T-helper 22 cell (primary cell): ENCODE data around the gene EFHC1.

Experiments used
- DNase-seq: peaks from one replicate; pipeline ENCODE4 v3.0.0-alpha.2; 2020; ENCODE audit warnings: low read depth

Gene EFHC1

DNA sequence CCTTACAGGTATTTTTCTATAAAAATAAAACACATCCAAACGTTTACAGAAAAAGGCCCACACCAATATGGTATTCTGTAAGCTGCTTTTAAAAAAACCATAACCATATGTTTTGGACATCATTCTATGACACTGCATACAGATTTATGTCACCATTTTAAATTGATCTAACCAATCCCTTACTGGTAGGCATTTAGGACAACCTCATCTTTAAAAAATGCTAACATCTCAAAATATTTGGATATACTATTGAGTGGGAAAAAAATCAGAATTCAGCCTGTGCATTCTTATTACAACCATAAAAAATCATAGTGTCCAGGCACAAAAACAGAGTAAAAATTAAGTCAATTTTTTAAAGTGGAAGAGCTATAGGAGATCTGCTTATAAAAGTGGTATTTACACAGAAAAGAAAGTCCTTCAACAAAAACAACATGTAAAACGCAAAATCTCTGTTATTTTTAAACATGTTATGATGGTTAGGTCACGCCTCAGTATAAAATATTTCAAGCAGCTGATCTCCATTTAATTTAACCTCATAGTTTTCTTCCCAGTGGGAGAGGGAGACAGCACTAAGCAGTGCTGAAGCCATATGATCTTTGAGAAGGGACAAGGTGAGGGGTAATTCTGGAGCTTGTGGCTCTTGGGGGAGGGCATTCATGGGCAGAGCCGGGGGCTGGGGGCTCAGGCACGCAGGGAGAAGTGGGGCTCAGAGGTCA, 135.5 kb downstream of the EFHC1 start:
- no peak for DNase-seq

DNA sequence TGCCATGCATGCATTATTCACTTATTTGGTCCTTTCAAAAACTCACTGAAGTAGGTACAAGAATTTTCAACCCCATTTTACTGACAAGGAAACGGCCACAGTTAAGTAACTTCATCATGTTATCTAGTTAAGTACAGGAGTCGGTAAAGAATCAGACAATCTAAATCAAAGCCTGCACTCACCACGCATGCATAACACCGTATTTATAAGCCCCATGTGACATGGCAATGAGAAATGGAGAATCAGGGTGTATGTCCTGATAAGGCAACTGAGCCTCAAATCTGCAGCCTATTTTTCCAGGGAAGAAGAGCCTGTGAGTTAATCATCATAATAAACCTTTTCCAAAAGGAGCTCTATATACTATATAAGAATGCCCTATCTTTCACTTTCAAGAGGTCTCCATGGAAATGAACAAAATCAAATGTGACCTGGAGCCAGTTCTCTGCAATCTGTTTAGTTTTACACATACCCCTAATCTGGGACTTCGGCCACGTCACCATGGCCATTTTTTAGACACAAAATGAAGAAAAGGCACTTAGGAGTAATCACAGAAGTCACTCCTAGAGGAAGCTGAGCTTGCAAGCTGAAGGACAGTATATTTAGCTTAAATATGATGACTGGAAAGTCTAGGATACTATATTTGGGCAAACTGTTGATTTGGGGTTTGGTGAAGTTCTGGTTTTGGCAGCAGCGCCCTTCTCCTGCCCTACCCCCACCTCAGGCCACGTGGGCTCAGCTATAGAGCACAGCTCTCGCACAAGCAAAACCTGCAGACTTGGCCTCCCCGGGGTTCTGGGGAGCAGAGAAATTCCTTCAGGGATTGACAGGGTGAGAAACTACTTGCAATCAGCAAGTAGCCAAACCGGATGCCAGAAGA, 137.5 kb downstream of the EFHC1 start:
- no peak for DNase-seq

DNA sequence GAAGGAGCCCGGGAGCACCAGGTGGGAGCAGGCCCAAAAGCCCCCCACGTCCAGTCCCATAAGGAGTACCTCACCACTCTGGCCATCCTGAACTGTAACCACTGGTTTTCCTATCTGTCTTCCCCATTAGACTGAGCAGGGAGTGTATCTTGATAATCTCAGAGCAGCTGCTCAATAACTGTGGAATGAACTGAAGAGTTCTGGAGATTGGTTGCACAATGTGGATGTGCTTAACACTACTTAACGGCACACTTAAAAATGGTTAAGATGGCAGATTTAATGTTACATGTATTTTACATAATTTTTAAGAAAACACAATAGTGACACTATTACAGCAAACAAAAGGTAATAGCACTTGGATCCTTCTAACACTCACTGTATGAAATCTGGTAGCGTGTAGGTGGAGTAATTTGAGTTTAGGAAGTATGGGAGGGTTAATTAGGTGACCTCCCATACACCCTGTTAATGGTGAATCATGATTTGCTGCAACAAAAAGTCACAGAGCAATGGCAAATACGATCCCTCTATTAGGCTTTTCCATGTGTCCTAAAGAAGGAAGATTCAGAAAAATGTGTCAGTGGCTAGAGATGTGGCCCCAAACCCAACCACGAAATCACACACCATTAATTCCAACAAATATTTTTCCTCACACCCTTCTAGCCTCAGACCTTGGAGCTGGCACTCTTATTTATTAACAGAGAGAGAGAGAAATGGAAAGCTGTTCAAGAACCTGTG, 138.3 kb downstream of the EFHC1 start:
- no peak for DNase-seq

DNA sequence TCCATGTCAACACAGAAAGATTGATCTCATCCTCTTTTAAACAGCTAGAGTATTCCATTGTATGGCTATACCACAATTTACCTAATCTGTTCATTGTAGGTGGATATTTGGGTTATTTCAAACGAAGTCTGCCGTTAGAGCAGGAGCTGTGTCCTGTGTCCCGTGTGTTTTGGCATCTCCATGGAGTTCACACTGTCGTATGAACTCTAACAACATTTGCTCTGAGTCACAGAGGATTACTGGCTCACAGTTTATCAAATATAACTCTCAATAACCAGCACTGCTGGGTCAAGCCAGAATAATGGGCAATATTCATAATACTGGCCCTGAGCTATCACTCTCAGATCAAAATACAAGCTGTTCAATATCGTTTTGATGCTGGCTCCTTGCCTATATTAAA, 140.3 kb downstream of the EFHC1 start:
- no peak for DNase-seq

DNA sequence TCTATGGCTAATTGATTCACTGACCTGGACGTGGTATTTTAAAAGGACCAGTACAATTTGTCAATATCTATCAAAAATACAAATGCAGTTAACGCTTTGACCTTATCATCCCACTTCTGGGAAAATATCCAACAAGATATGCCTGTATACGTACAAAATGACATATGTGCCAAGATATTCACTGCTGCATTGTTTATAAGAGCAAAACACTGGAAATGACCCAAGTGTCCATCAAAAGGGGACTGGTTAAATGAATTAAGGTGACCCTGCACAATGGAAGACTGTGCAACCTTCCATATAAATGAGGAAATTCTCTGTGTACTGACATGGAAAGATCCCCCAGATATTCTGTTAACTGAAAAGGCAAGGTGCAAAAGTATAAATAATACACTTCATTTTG, 142.8 kb downstream of the EFHC1 start:
- DNase-seq: no peak

DNA sequence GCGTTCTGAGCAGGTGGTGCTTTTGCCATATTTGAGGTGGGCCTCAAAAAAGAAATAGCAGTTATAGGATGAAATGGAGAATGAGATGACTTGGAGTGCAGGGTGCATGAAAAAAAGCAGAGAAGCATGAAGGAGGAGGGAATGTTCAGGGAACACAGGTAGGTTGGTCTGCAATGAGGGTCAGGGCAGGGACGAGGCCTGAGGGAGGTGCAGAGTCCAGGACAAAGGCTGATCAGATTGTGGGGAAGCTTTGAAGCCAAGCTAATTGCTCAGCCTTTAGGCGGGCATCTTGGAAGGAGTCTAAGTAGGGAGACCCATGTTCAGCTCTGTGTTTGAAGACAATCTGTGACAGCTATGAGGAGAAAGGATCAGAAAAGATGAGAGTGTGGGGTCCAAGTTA, 144.7 kb downstream of the EFHC1 start:
- no peak for DNase-seq

DNA sequence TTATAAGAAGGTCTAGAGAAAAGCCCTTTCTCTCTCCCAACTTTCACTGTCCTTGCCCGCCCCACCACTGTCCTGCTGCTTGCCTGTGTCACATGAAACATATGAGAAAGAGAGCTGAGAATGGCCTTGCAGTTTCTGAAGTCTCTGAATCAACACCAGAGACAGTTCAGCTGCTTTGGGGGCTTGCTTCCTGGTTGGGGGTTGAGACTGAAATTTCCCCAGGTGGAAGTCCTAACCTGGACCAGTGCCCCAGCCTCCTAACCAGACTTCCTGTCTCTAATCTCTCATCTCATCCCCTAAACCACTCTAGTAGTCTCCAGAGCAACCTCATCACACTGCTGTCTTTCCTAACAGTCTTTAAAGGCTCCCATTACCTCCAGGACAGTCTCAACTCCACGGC, 146.1 kb downstream of the EFHC1 start:
- no peak for DNase-seq

DNA sequence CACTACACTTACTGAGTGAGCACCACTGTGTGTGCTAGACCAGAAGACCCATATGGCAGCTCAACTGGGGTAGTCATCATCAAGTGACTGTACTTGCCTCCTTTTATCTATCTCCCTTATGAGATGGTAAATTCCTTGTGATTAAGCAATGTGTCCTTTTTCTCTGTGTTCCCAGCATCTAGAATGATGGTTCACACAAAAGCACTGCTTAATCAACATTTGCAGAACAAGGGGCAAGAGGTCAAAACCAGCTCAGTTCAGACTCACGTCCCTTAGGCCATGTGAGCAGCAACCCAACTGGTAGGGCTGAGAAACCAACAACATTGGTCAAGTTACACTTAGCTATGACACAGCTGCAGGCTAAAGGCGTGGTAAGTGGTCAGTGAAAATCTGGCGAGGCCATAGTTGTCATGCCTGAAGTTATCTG, 146.7 kb downstream of the EFHC1 start:
- no peak for DNase-seq

DNA sequence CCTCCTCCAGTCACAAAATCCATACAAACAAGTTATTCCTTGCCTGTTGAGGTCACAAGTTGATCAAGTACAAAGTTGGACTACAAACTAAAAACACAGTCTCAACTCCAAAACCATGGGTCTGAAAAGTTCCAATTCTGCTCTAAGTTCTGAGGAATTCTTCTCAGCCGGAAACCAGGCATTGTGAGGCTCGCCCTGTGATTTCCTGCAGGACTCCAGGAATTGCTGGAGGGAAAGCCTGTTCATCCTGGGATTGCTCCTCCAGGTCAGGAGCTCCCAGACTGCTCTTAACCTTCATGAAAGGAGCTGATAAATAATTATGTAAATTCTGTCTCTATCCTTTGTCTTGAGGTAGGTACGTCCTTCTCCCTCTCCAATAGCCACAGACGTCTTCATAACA, 148.2 kb downstream of the EFHC1 start:
- no peak for DNase-seq

DNA sequence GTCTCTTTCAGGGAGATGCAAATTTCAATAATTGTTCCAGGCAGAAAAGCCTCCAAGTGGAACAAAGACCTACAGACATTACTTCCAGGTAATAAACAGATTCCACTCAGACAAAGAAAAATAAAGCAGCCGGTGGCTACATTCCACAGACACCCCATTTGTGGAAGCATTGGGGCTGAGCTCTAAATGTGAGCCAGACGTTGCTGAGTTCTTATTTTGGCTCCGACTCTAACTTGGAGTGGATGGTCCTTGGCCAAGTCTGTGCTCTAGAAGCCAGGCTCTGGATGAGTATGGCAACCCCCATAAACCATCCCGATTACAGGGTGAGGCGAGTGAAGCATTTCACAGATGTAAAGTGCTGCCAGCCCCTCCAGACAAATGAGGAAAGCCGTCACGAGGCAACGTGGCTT, 150.2 kb downstream of the EFHC1 start:
- no peak for DNase-seq

DNA sequence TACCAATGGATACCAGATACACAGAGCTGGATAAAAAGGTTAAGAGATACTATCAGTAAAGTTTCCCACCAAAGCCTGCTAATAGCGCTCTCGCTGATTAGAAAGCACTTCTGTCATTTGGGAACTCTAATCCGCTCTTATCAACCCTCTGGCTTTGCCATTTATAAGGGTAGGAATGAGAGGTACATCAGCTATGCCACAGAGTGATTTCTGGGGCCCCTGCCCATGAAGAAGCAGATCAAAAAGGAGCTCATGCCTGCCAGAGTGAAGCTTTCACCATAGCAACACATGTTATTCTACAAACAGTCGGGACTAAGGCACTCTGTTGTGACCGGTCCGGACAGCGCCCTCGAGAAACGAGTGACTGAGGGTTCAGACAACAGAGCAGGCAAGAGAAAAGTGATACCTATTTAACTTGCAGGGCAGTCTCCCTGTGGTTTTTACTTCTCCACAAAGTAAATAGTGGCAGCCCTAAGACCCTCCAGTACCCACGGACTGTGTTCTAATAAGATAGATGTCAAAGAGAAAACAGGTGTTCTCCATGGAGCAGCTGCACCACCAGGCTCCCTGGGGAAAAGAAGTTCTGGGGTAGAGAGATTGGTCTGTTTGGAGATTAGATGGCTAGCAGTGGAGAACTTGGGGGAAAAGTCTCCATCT, 151.1 kb downstream of the EFHC1 start:
- no peak for DNase-seq

DNA sequence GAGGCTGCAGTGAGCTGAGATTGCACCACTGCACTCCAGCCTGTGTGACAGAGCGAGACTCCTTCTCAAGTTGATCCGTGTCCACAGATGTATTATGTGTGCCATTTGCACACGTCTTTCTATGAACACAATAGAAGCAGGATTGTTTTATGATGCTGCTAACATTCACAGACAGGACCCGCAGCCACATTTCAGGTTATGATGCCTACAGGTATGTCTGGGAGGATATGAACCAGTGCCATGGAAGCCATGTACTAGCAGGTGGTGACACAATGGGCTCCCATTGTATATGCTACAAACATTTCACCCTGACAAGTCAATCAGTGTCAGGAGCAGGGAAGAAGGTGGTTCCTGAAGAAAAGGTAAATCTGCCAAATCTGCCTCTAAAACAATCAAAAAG, 152.4 kb downstream of the EFHC1 start:
- no peak for DNase-seq

DNA sequence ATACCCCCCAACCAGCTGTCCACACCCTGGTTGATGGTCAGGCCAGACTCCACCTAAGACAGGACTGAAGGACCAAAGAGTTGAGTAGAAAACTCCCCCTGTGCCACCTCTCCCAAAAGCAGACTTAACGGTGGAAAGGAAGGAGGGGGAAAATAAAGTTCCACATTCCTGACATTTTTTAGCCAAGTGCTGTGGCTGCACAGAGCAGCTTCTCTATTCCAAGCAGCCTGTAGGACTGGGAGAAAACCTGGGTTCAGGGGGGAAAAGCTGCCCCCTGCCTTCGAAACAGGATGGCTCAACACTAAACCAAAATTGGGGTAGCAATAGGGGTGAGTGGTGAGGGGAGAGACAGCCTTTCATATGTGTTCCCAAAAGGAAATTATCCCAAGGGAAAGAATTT, 153.2 kb downstream of the EFHC1 start:
- DNase-seq: no peak
